NCI-H1436 treated with DMSO at 0.1 percent for 48 hours (cell line): ENCODE data around the gene HLA-DRA.
"Not testable (repeated sequence)": the region's sequence is repeated elsewhere in the genome, so short reads cannot be mapped to it uniquely, and the experiment has no call there.

Source experiments
- DNase-seq: peaks from one replicate; lab custom pipeline; 2025; lab: John Stamatoyannopoulos, UW

The HLA-DRA gene

DNA sequence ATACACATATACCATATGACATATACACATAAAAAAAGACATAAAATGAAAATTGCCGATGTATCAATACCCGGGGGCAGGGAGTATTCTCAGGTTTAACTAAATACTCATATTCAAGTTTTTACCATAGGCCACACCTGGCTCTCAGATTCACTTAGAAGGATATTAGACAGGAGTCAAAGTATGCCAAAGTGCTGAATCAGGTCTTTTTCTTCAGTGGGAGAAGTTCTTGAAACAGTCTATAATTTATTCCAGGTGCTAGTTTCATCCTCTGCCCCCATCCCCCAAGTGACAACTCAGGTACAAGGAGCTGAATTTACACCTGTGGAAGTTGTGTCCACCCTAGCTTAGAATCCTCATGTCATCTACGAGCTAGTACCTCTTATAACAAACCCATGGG is 8.5 kb upstream of the HLA-DRA start:
- DNase-seq: no peak

DNA sequence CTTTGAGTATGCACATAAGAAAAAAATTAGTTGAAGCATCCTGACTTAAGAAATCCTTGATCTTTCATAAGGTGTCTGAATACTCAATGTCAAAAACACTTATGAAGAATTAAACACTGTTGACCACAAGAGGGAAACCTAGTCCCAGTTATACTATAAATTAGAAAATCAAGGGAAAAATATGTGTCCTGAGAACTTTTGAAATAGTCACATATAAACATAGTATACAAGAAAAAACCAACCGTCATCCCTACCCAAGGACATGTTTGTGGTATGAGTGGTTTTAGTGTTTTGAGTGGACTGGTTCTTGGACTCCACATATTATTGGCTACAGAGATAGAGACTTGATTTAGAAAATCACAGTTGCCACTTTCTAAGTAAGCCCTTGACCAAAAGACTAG is 7.6 kb upstream of the HLA-DRA start:
- DNase-seq: no peak

DNA sequence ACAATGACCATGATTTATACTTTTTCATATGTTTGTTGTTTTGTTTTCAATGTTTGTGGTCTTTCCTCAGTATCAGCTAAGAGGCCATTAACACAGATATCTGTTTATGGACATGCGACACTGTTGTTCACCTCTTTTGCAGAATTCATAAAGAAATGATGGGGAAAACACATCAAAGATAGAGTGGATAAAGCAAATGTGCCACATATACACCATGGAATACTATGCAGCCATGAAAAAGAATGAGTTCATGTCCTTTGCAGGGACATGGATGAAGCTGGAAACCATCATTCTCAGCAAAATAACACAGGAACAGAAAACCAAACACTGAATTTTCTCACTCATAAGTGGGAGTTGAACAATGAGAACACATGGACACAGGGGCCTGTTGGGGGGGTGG is 5.7 kb upstream of the HLA-DRA start:
- not testable (repeated sequence) for DNase-seq

GRCh38 chr6:32436186-32436585 is 3.5 kb upstream of the HLA-DRA start:
- DNase-seq: no peak

DNA sequence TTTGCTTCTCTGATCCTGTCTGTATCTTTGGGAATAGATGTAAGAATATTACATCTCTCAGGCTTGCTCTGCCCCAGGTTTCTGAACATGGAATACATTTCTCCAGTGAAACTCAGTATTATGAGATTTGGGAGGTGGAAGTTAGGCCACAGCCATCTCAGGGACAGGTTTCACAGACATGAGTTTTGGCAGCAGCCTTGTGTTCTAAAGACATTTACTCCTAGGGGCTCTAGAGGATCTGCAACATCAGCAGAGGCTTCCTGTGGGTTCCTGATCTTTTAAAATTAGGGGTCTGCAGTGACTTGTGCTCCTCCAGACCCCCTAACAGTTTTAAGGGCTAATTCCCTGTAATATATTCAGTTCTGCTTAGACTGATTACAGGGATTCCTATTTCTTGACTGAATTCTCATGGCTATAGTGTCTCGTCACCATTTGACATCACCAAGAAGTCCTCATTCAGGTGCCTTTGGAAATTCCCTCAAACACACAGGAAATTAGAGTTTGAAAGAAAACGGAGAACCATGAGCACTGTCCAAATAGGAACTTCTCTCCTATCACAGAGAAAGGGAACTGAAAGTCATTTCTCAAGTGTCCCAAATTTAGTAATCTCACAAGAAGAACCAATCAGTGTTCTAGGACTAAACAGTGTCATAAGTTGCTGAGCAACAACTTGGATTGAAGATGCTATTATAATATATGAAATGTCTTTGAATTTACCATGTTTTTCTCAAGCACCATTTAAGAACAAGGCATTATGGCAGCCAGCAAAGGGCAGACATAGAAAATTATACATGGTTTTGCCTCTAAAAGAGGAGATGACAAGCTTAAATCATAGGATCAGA is 2.5 kb upstream of the HLA-DRA start:
- DNase-seq: no peak

DNA sequence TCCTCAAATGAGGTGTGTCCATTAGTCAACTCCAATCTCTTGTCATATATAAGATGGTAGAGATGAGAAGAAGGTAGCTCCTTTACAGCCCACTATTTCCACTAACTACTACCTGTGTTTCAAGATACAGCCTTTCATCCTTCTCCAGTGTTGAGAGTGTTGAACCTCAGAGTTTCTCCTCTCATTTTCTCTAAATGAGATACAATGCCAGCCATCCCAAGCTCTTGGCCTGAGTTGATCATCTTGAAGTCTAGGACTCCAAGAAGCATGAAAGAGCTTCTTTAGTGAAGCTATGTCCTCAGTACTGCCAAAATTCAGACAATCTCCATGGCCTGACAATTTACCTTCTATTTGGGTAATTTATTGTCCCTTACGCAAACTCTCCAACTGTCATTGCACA is 548 bp upstream of the HLA-DRA start:
- DNase-seq: no peak

DNA sequence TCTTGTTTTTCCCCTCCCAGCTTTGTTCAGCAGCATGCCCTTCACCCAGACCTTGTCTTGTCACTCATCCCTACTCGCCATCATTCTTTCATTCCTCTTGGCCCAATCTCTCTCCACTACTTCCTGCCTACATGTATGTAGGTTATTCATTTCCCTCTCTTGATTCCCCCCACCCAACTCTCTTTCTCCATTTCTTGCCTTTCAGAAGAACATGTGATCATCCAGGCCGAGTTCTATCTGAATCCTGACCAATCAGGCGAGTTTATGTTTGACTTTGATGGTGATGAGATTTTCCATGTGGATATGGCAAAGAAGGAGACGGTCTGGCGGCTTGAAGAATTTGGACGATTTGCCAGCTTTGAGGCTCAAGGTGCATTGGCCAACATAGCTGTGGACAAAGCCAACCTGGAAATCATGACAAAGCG is 2.6 kb downstream of the HLA-DRA start:
- no peak for DNase-seq

DNA sequence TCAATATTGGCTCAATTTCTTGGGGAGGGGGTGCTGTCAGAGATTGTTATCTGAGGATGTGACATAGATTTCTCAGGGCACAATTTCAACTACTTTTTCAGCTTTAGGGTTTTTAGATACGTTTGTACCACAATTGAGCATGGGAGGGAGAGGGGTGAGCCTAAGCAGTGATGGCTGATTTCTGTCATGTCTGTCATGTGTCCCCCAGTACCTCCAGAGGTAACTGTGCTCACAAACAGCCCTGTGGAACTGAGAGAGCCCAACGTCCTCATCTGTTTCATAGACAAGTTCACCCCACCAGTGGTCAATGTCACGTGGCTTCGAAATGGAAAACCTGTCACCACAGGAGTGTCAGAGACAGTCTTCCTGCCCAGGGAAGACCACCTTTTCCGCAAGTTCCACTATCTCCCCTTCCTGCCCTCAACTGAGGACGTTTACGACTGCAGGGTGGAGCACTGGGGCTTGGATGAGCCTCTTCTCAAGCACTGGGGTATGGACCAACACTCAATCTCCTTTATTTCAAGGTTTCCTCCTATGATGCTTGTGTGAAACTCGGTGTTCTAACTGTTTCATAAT is 3.4 kb downstream of the HLA-DRA start:
- DNase-seq: no peak

GRCh38 chr6:32444433-32444832 is 4.7 kb downstream of the HLA-DRA start:
- DNase-seq: no peak

- no peak for DNase-seq
Observed at GRCh38 chr6:32445321-32445854, 5.7 kb downstream of the HLA-DRA start.

- no peak for DNase-seq
Observed at GRCh38 chr6:32447932-32448331, 8.2 kb downstream of the HLA-DRA start.

GRCh38 chr6:32449088-32449736 is 9.5 kb downstream of the HLA-DRA start:
- no peak for DNase-seq

DNA sequence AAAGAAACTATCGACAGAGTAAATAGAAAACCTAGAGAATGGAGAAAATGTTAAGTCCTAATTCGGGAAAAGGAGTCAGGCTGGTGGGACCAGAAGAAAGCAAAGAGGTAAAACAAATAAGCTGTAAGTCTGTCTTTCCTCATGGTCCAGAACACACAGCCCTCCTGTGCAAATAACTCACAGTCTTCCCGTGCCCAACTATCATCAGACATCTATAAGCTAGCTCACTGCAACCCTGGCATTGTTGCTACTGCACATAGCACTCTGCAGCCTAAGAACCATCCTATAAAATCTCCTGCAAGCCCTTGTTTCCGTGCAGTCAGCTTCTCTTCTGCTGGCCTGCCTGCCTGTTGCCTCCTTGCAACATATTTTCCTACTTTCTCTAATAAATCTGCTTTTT is 17.4 kb downstream of the HLA-DRA start:
- DNase-seq: no peak

GRCh38 chr6:32459781-32460424 is 20.2 kb downstream of the HLA-DRA start:
- no peak for DNase-seq

- no peak for DNase-seq
Observed at GRCh38 chr6:32460528-32460927, 20.8 kb downstream of the HLA-DRA start.

DNA sequence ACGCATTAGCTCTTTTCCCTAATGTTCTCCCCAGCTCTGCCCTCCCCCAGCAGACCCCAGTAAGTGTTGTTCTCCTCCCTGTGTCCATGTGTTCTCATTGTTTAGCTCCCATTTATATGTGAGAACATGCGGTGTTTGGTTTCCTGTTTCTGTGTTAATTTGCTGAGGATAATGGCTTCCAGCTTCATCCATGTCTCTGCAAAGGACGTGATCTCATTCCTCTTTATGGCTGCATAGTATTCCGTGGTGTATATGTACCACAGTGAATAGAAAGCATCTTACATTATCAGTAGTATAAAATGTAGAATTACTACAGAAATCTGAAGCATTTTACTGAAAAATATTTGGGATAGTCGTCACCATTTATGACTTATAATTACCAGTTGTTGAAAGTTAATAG is 21.8 kb downstream of the HLA-DRA start:
- no peak for DNase-seq

GRCh38 chr6:32462609-32463008 is 22.9 kb downstream of the HLA-DRA start:
- no peak for DNase-seq

DNA sequence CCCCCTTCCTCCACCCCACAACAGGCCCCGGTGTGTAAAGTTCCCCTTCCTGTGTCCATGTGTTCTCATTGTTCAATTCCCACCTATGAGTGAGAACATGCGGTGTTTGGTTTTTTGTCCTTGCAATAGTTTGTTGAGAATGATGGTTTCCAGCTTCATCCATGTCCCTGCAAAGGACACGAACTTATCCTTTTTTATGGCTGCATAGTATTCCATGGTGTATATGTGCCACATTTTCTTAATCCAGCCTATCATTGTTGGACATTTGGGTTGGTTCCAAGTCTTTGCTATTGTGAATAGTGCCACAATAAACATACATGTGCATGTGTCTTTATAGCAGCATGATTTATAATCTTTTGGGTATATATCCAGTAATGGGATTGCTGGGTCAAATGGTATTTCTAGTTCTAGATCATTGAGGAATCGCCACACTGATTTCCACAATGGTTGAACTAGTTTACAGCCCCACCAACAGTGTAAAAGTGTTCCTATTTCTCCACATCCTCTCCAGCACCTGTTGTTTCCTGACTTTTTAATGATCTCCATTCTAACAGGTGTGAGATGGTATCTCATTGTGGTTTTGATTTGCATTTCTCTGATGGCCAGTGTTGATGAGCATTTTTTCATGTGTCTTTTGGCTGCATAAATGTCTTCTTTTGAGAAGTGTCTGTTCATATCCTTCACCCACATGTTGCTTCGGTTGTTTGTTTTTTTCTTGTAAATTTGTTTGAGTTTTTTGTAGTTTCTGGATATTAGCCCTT is 28.2 kb downstream of the HLA-DRA start:
- DNase-seq: not testable (repeated sequence)

DNA sequence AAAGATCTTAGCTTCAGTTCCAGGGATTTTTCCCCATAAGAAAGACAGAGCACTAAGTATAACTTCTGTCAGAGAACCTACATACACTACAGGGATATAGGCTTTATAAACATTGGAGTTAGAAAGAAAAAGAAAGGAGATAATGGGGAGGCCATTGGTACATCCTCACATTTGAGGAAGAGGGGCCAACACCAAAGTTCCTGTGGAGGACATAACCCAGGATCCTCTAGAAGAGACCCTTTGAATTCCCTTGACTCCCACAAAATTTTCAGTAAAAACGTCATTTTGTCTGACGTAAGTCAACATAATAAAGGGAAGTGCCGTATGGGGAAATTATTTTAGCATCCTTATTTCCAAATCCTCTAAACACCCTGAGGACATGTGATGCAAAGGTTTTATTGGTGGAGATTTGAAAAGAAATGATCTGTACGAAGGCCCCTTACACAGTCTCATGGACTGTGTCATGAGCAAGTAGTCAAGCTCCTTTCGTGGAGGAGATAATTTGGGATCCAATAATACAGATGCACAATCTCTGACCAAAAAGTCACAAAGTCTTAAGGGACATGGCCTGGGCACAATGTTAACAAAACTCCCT is 33.2 kb downstream of the HLA-DRA start:
- no peak for DNase-seq

- DNase-seq: not testable (repeated sequence)
Observed at GRCh38 chr6:32473376-32474348, 34.0 kb downstream of the HLA-DRA start.
